Parietal lobe (tissue), 1 donor: Measurements from ENCODE around the gene UCK2. TPM values are rescaled to one million over a fixed set of nuclear protein-coding genes. Genes with fewer than 3 reads are reported as not detected.

Source experiments
- total RNA-seq: library from RNA; depleted of rRNA; stranded (reverse); fragments of >200 nt; gene quantifications from one replicate; pipeline ENCODE4 v1.2.3, GENCODE V29; 2014

The UCK2 gene
- total RNA-seq, result 92.3 TPM

GRCh38 chr1:165827268-165828102 is at the start of gene UCK2:
Gene UCK2 (plus strand): TSS chr1:165827614. CDS start chr1:165827834, 220 bp downstream.

Other genes starting within 250 kb of the UCK2 start
- 198 TPM for gene MGST3, start 196.4 kb upstream of the UCK2 start, total RNA-seq
- gene ALDH9A1, start 129.1 kb upstream of the UCK2 start, total RNA-seq, result 72.6 TPM
- 38.5 TPM for gene TMCO1, start 58.7 kb upstream of the UCK2 start, total RNA-seq